ENCODE measurements around the gene ACO1.

DNA sequence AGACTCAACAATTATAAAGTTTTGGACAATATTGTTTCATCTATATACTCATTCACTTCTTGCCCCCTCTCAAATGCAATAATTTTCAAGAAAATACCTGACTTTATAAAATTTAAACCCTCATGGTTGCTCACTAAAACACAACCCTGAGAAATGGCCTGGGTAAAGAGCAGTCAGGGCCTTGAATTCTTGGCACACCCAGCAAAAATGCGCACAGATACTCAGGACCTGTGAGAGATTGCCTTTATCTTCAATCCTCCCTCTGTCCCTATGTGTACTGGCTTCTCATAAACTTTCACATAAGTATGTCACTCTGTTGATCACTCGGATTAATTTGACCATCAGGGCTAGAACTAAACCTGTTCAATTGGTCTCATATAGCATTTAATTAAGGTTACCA lies 12.8 kb upstream of the ACO1 start:
- TF ChIP-seq, protein P1, sequence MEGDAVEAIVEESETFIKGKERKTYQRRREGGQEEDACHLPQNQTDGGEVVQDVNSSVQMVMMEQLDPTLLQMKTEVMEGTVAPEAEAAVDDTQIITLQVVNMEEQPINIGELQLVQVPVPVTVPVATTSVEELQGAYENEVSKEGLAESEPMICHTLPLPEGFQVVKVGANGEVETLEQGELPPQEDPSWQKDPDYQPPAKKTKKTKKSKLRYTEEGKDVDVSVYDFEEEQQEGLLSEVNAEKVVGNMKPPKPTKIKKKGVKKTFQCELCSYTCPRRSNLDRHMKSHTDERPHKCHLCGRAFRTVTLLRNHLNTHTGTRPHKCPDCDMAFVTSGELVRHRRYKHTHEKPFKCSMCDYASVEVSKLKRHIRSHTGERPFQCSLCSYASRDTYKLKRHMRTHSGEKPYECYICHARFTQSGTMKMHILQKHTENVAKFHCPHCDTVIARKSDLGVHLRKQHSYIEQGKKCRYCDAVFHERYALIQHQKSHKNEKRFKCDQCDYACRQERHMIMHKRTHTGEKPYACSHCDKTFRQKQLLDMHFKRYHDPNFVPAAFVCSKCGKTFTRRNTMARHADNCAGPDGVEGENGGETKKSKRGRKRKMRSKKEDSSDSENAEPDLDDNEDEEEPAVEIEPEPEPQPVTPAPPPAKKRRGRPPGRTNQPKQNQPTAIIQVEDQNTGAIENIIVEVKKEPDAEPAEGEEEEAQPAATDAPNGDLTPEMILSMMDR (IDR thresholded peaks at IDR 0.05; ENCODE audit: low read length): no peak
- TF ChIP-seq EZH2 (IDR thresholded peaks at IDR 0.05; ENCODE audit: borderline replicate concordance, low read length): no peak

All from OCI-LY1 (cell line).